Measurements from ENCODE around the gene MTOR. TPM values are rescaled to one million over a fixed set of nuclear protein-coding genes. Genes with fewer than 3 reads are reported as not detected.

Gene MTOR
- total RNA-seq, 6 experiments from 2014 or later = 36.6 to 41.2 (median 38.2) TPM

DNA sequence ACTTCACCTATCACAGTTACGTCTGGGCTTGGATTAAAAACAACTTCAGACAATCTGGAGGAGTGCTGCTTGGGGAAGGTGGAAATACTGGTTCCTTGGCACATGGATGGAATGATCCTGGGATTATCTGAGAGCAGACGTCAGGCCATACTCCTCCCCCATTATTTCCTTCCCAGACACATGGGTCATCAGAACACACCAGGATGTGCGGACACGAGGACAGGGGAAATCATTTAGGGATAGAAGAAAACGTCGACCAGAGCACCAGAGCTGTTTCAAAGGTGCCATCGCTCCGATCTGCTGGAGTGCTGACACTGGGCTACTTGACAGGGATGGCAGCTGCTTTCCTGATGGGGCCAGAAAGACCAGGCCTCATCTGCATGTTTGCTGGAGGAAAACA, 105.0 kb downstream of the MTOR start:
- Mint-ChIP-seq H3K27me3 (ENCODE audit: insufficient read depth) (no peaks in the 10 kb centered on the region; the same call in 1 of the 2 replicates), H3K9me3 (no peaks in the 10 kb centered on the region), H3K4me1 (ENCODE audit: low read depth) (peaks cover 44% of the 10 kb centered on the region), H3K27ac (peak overlapping the region; percentile 93), H3K4me3 (no peak overlapping the region), H3K36me3 (ENCODE audit: low read depth) (peaks cover 36% of the 10 kb centered on the region)
- no peak for DNase-seq
- TF ChIP-seq, protein P1, sequence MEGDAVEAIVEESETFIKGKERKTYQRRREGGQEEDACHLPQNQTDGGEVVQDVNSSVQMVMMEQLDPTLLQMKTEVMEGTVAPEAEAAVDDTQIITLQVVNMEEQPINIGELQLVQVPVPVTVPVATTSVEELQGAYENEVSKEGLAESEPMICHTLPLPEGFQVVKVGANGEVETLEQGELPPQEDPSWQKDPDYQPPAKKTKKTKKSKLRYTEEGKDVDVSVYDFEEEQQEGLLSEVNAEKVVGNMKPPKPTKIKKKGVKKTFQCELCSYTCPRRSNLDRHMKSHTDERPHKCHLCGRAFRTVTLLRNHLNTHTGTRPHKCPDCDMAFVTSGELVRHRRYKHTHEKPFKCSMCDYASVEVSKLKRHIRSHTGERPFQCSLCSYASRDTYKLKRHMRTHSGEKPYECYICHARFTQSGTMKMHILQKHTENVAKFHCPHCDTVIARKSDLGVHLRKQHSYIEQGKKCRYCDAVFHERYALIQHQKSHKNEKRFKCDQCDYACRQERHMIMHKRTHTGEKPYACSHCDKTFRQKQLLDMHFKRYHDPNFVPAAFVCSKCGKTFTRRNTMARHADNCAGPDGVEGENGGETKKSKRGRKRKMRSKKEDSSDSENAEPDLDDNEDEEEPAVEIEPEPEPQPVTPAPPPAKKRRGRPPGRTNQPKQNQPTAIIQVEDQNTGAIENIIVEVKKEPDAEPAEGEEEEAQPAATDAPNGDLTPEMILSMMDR (IDR thresholded peaks at IDR 0.05) = no peak

DNA sequence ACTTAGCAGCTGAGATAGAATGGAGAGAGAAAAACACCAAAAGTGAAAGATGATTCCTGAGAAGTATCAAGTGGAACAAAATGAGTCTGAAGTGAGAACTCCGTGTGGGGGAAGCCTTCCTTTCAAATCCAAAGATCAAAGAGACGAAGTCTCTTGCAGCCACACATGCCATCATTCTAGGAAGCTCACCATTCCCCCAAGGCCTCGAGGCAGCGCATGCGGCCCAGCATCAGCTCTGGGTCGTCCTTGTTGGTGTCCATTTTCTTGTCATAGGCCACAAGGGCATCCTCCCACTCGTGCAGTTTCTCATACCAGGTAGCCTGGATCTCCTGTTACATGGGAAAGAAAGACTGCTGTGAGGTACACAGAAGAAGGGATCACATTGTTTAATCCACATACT, 105.4 kb downstream of the MTOR start:
- TF ChIP-seq, protein P1 (IDR thresholded peaks at IDR 0.05) = no peak
- Mint-ChIP-seq H3K9me3 (no peaks in the 10 kb centered on the region), H3K27me3 (ENCODE audit: insufficient read depth) (no peaks in the 10 kb centered on the region; the same call in 1 of the 2 replicates), H3K27ac (peak overlapping the region; percentile 3), H3K4me3 (no peak overlapping the region), H3K36me3 (ENCODE audit: low read depth) (peaks cover 33% of the 10 kb centered on the region), H3K4me1 (ENCODE audit: low read depth) (peaks cover 48% of the 10 kb centered on the region)
- DNase-seq = no peak

DNA sequence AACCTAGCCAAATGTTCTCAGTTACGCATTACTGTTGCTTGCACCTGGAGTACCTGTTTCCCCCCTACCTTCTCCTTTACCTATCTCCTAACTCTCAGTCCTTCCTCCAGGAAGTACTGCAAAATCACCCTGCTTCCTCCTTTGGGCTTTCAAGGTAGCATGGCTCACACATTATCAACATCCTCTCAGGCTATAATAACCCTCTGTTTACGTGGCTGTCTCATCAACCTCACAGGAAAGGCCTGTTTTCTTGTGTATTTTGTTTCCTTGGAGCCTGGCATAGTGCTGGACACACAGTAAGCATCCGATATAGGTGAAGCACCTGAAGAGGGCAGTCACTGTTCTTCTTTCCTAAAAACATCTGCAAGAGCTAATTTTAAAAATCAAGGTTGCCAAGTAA, 105.9 kb downstream of the MTOR start:
- H3K9me3 Mint-ChIP-seq = no peaks in the 10 kb centered on the region
- no peak for DNase-seq
- peak overlapping the region; percentile 3 for H3K27ac Mint-ChIP-seq
- peaks cover 53% of the 10 kb centered on the region for H3K4me1 Mint-ChIP-seq (ENCODE audit: low read depth)
- H3K36me3 Mint-ChIP-seq (ENCODE audit: low read depth) = peaks cover 28% of the 10 kb centered on the region
- H3K4me3 Mint-ChIP-seq = no peak overlapping the region
- H3K27me3 Mint-ChIP-seq (ENCODE audit: insufficient read depth) = no peaks in the 10 kb centered on the region; the same call in 1 of the 2 replicates
- TF ChIP-seq, protein P1 (IDR thresholded peaks at IDR 0.05) = no peak

DNA sequence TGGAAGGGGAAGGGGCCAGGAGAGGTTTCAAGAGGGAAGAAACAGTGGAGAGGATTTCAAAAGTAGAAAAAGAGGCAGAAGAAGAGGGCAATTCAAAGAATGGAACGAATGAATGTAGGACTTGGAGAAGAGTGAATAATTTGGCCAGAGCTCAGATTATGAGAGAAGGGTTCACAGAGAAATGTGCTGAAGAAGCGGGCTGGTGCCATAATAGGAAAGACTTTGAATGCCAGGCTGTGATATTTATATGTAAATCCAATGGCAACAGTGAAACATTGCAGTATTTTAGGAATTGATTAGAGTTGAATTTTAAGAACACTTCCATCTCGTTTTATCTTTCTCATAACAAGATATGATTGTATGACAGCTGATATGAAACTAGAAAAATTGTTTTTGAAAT, 109.2 kb downstream of the MTOR start:
- peaks cover 37% of the 10 kb centered on the region for H3K4me1 Mint-ChIP-seq (ENCODE audit: low read depth)
- no peak for DNase-seq
- no peaks in the 10 kb centered on the region for H3K27me3 Mint-ChIP-seq (ENCODE audit: insufficient read depth)
- H3K27ac Mint-ChIP-seq = no peak overlapping the region
- H3K4me3 Mint-ChIP-seq = no peak overlapping the region
- H3K9me3 Mint-ChIP-seq = no peaks in the 10 kb centered on the region
- TF ChIP-seq, protein P1 (IDR thresholded peaks at IDR 0.05) = no peak
- H3K36me3 Mint-ChIP-seq (ENCODE audit: low read depth) = peaks cover 33% of the 10 kb centered on the region

DNA sequence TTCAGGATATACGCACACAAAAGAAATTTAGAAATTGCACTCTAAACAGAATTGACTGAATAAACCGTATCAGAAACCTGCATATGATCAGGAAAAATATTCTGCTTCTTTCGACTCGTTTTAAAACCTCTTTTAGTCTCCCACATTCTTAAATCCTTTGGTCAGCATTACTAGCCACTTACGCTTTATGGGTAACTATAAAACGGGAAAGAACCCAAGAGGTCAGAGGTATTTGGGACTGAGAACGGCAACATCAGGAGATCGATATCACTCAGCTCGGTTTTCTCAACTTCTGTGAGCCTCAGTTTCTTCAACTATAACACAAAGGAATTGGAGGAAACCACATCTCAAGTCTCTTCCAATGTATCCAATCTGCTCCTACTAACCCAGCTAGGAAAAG, 109.6 kb downstream of the MTOR start:
- H3K4me1 Mint-ChIP-seq (ENCODE audit: low read depth) = peaks cover 37% of the 10 kb centered on the region
- no peak overlapping the region for H3K4me3 Mint-ChIP-seq
- no peaks in the 10 kb centered on the region for H3K27me3 Mint-ChIP-seq (ENCODE audit: insufficient read depth)
- DNase-seq = no peak
- no peak overlapping the region for H3K27ac Mint-ChIP-seq
- no peaks in the 10 kb centered on the region for H3K9me3 Mint-ChIP-seq
- peaks cover 33% of the 10 kb centered on the region for H3K36me3 Mint-ChIP-seq (ENCODE audit: low read depth)
- TF ChIP-seq, protein P1 (IDR thresholded peaks at IDR 0.05) = no peak

Measured in HFFc6 (cell line).